ENCODE data around the gene SH3GL2.

Gene SH3GL2

GRCh38 chr9:17628624-17629023 is 49.8 kb downstream of the SH3GL2 start:
- Histone ChIP-seq H4K20me1 (ENCODE audit: control insufficient read depth, insufficient read depth, low read depth, low read length) (no peaks in the 10 kb centered on the region), H3K27me3 (ENCODE audit: control insufficient read depth, low read length) (no peaks in the 10 kb centered on the region), H3K4me2 (ENCODE audit: low read length) (no peak overlapping the region), H3K36me3 (ENCODE audit: control insufficient read depth, low read length) (no peaks in the 10 kb centered on the region), H3K4me1 (ENCODE audit: control insufficient read depth, low read length) (no peaks in the 10 kb centered on the region), H3K79me2 (ENCODE audit: control insufficient read depth, low read length) (no peaks in the 10 kb centered on the region), H3F3A (ENCODE audit: control insufficient read depth, insufficient read depth) (no peaks in the 10 kb centered on the region), H3K9me2 (replicated peaks; ENCODE audit: control insufficient read depth, low read length) (no peaks in the 10 kb centered on the region), H3K9me3 (ENCODE audit: control insufficient read depth, insufficient read depth, low read length) (no peaks in the 10 kb centered on the region), H3K4me3 (ENCODE audit: low read length) (no peak overlapping the region), H3K27ac (ENCODE audit: low read depth, low read length) (no peak overlapping the region)
- TF ChIP-seq, protein P1, sequence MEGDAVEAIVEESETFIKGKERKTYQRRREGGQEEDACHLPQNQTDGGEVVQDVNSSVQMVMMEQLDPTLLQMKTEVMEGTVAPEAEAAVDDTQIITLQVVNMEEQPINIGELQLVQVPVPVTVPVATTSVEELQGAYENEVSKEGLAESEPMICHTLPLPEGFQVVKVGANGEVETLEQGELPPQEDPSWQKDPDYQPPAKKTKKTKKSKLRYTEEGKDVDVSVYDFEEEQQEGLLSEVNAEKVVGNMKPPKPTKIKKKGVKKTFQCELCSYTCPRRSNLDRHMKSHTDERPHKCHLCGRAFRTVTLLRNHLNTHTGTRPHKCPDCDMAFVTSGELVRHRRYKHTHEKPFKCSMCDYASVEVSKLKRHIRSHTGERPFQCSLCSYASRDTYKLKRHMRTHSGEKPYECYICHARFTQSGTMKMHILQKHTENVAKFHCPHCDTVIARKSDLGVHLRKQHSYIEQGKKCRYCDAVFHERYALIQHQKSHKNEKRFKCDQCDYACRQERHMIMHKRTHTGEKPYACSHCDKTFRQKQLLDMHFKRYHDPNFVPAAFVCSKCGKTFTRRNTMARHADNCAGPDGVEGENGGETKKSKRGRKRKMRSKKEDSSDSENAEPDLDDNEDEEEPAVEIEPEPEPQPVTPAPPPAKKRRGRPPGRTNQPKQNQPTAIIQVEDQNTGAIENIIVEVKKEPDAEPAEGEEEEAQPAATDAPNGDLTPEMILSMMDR (IDR thresholded peaks at IDR 0.05; ENCODE audit: low read depth, low read length, poor library complexity, severe bottlenecking), result no peak
- TF ChIP-seq EZH2phosphoT487 (IDR thresholded peaks at IDR 0.05; ENCODE audit: borderline replicate concordance, low read length), result no peak

GRCh38 chr9:17630531-17630949 is 51.7 kb downstream of the SH3GL2 start:
- H3K27ac ChIP-seq (ENCODE audit: low read depth, low read length), result no peak overlapping the region
- no peaks in the 10 kb centered on the region for H3K36me3 ChIP-seq (ENCODE audit: control insufficient read depth, low read length)
- no peak overlapping the region for H3K4me2 ChIP-seq (ENCODE audit: low read length)
- H3K9me2 ChIP-seq (replicated peaks; ENCODE audit: control insufficient read depth, low read length), result no peaks in the 10 kb centered on the region
- no peaks in the 10 kb centered on the region for H3K4me1 ChIP-seq (ENCODE audit: control insufficient read depth, low read length)
- H3K4me3 ChIP-seq (ENCODE audit: low read length), result no peak overlapping the region
- TF ChIP-seq, protein P1 (IDR thresholded peaks at IDR 0.05; ENCODE audit: low read depth, low read length, poor library complexity, severe bottlenecking), result no peak
- TF ChIP-seq EZH2phosphoT487 (IDR thresholded peaks at IDR 0.05; ENCODE audit: borderline replicate concordance, low read length), result no peak
- H4K20me1 ChIP-seq (ENCODE audit: control insufficient read depth, insufficient read depth, low read depth, low read length), result no peaks in the 10 kb centered on the region
- no peaks in the 10 kb centered on the region for H3K9me3 ChIP-seq (ENCODE audit: control insufficient read depth, insufficient read depth, low read length)
- no peaks in the 10 kb centered on the region for H3K79me2 ChIP-seq (ENCODE audit: control insufficient read depth, low read length)
- H3F3A ChIP-seq (ENCODE audit: control insufficient read depth, insufficient read depth), result no peaks in the 10 kb centered on the region
- H3K27me3 ChIP-seq (ENCODE audit: control insufficient read depth, low read length), result no peaks in the 10 kb centered on the region

- no peaks in the 10 kb centered on the region for H3K9me2 ChIP-seq (replicated peaks; ENCODE audit: control insufficient read depth, low read length)
- TF ChIP-seq, protein P1 (IDR thresholded peaks at IDR 0.05; ENCODE audit: low read depth, low read length, poor library complexity, severe bottlenecking), result no peak
- TF ChIP-seq EZH2phosphoT487 (IDR thresholded peaks at IDR 0.05; ENCODE audit: borderline replicate concordance, low read length), result no peak
- no peak overlapping the region for H3K4me2 ChIP-seq (ENCODE audit: low read length)
- H3K4me3 ChIP-seq (ENCODE audit: low read length), result no peak overlapping the region
- H3K9me3 ChIP-seq (ENCODE audit: control insufficient read depth, insufficient read depth, low read length), result no peaks in the 10 kb centered on the region
- H3K79me2 ChIP-seq (ENCODE audit: control insufficient read depth, low read length), result no peaks in the 10 kb centered on the region
- no peak overlapping the region for H3K27ac ChIP-seq (ENCODE audit: low read depth, low read length)
- H3K4me1 ChIP-seq (ENCODE audit: control insufficient read depth, low read length), result no peaks in the 10 kb centered on the region
- H3K36me3 ChIP-seq (ENCODE audit: control insufficient read depth, low read length), result no peaks in the 10 kb centered on the region
- no peaks in the 10 kb centered on the region for H4K20me1 ChIP-seq (ENCODE audit: control insufficient read depth, insufficient read depth, low read depth, low read length)
- H3K27me3 ChIP-seq (ENCODE audit: control insufficient read depth, low read length), result no peaks in the 10 kb centered on the region
- no peaks in the 10 kb centered on the region for H3F3A ChIP-seq (ENCODE audit: control insufficient read depth, insufficient read depth)
These were observed 52.5 kb downstream of the SH3GL2 start for GRCh38 chr9:17631396-17631795.

- Histone ChIP-seq H3K27ac (ENCODE audit: low read depth, low read length) (no peak overlapping the region), H3K9me3 (ENCODE audit: control insufficient read depth, insufficient read depth, low read length) (no peaks in the 10 kb centered on the region), H3F3A (ENCODE audit: control insufficient read depth, insufficient read depth) (no peaks in the 10 kb centered on the region), H4K20me1 (ENCODE audit: control insufficient read depth, insufficient read depth, low read depth, low read length) (no peaks in the 10 kb centered on the region), H3K36me3 (ENCODE audit: control insufficient read depth, low read length) (no peaks in the 10 kb centered on the region), H3K4me2 (ENCODE audit: low read length) (no peak overlapping the region), H3K4me3 (ENCODE audit: low read length) (no peak overlapping the region), H3K79me2 (ENCODE audit: control insufficient read depth, low read length) (no peaks in the 10 kb centered on the region), H3K9me2 (replicated peaks; ENCODE audit: control insufficient read depth, low read length) (no peaks in the 10 kb centered on the region), H3K27me3 (ENCODE audit: control insufficient read depth, low read length) (no peaks in the 10 kb centered on the region), H3K4me1 (ENCODE audit: control insufficient read depth, low read length) (no peaks in the 10 kb centered on the region)
- TF ChIP-seq, protein P1 (IDR thresholded peaks at IDR 0.05; ENCODE audit: low read depth, low read length, poor library complexity, severe bottlenecking), result no peak
- TF ChIP-seq EZH2phosphoT487 (IDR thresholded peaks at IDR 0.05; ENCODE audit: borderline replicate concordance, low read length), result no peak
These were observed 54.1 kb downstream of the SH3GL2 start for GRCh38 chr9:17632994-17633393.
